HFFc6 (cell line): ENCODE measurements around the gene CDC14B. TPM values are rescaled to one million over a fixed set of nuclear protein-coding genes. Genes with fewer than 3 reads are reported as not detected.

Source experiments
- DNase-seq: peaks from one replicate; pipeline ENCODE4 v3.0.0-alpha.2; 2018
- H3K27ac Mint-ChIP-seq: 2 replicates; pipeline ENCODE4 v1.8.0; 2020; ENCODE audit warnings: mild to moderate bottlenecking, mixed read lengths
- H3K27me3 Mint-ChIP-seq: 2 replicates; pipeline ENCODE4 v1.8.0; 2021; ENCODE audit warnings: mild to moderate bottlenecking, moderate library complexity, mixed read lengths; ENCODE audit not compliant: insufficient read depth
- H3K36me3 Mint-ChIP-seq: 2 replicates; pipeline ENCODE4 v1.8.0; 2021; ENCODE audit warnings: low read depth, mixed read lengths
- H3K4me1 Mint-ChIP-seq: 2 replicates; pipeline ENCODE4 v1.8.0; 2020; ENCODE audit warnings: low read depth, mixed read lengths
- H3K4me3 Mint-ChIP-seq: 2 replicates; pipeline ENCODE4 v1.8.0; 2020; ENCODE audit warnings: mild to moderate bottlenecking, moderate library complexity, mixed read lengths
- H3K9me3 Mint-ChIP-seq: 2 replicates; pipeline ENCODE4 v1.8.0; 2020; ENCODE audit warnings: mild to moderate bottlenecking, mixed read lengths
- CTCF ChIP-seq: fragments of 200-600 bp; sonication (generic); IDR thresholded peaks from 2 replicates; pipeline ENCODE4 v1.5.0; 2021; ENCODE audit warnings: antibody characterized with exemption, mild to moderate bottlenecking
- total RNA-seq, 6 experiments: library from RNA; stranded (reverse); fragmentation: NEBNext Ultra II Directional; extraction: Animal tissue kit (Norgen Biotek cat#: 25700); gene quantifications; 2 replicates in 1 of 6; 3 replicates in 5 of 6; pipeline ENCODE4 v1.2.3, GENCODE V29; 2021

The CDC14B gene
- total RNA-seq, 6 experiments from 2014 or later, result 10.7 to 14.9 (median 12.1) TPM

GRCh38 chr9:96513622-96514021 lies 106.0 kb downstream of the CDC14B start:
- no peak for TF ChIP-seq CTCF

GRCh38 chr9:96512240-96512639 lies 107.4 kb downstream of the CDC14B start:
- H3K27me3 Mint-ChIP-seq, result no peaks in the 10 kb centered on the region; the same call in 1 of the 2 replicates
- no peak overlapping the region for H3K4me3 Mint-ChIP-seq
- no peaks in the 10 kb centered on the region for H3K9me3 Mint-ChIP-seq

More at GRCh38 chr9:96513622-96514021, 106.0 kb downstream of the CDC14B start:
- Mint-ChIP-seq H3K27me3 (no peaks in the 10 kb centered on the region; the same call in 1 of the 2 replicates), H3K4me1 (peaks cover 51% of the 10 kb centered on the region), H3K27ac (peak overlapping the region; percentile 81), H3K36me3 (peaks cover 5% of the 10 kb centered on the region), H3K9me3 (no peaks in the 10 kb centered on the region), H3K4me3 (peak overlapping the region; percentile 66; the same call in 1 of the 2 replicates)
- peak; percentile 52 for DNase-seq

GRCh38 chr9:96510258-96510657 lies 109.4 kb downstream of the CDC14B start:
- H3K27ac Mint-ChIP-seq, result no peak overlapping the region
- H3K27me3 Mint-ChIP-seq, result no peaks in the 10 kb centered on the region; the same call in 1 of the 2 replicates
- TF ChIP-seq CTCF, result no peak
- H3K4me1 Mint-ChIP-seq, result peaks cover 39% of the 10 kb centered on the region
- no peak for DNase-seq
- no peak overlapping the region for H3K4me3 Mint-ChIP-seq
- no peaks in the 10 kb centered on the region for H3K9me3 Mint-ChIP-seq
- peaks cover 5% of the 10 kb centered on the region for H3K36me3 Mint-ChIP-seq

More at GRCh38 chr9:96512240-96512639, 107.4 kb downstream of the CDC14B start:
- TF ChIP-seq CTCF, result no peak
- Mint-ChIP-seq H3K27ac (no peak overlapping the region), H3K36me3 (peaks cover 5% of the 10 kb centered on the region), H3K4me1 (peaks cover 51% of the 10 kb centered on the region)
- DNase-seq, result no peak

- H3K9me3 Mint-ChIP-seq, result no peaks in the 10 kb centered on the region
- TF ChIP-seq CTCF, result no peak
- peaks cover 5% of the 10 kb centered on the region for H3K36me3 Mint-ChIP-seq
- no peak for DNase-seq
- H3K27me3 Mint-ChIP-seq, result no peaks in the 10 kb centered on the region; the same call in 1 of the 2 replicates
- H3K4me3 Mint-ChIP-seq, result no peak overlapping the region
- no peak overlapping the region for H3K27ac Mint-ChIP-seq
- H3K4me1 Mint-ChIP-seq, result peaks cover 35% of the 10 kb centered on the region
Measured at GRCh38 chr9:96509848-96510247, 109.8 kb downstream of the CDC14B start.

- Mint-ChIP-seq H3K36me3 (peaks cover 5% of the 10 kb centered on the region), H3K27me3 (no peaks in the 10 kb centered on the region; the same call in 1 of the 2 replicates), H3K9me3 (no peaks in the 10 kb centered on the region), H3K4me3 (no peak overlapping the region), H3K4me1 (peaks cover 27% of the 10 kb centered on the region), H3K27ac (no peak overlapping the region)
- no peak for DNase-seq
- no peak for TF ChIP-seq CTCF
Measured at GRCh38 chr9:96509026-96509425, 110.6 kb downstream of the CDC14B start.
